ENCODE data around the gene GTF2F1. TPM values are rescaled to one million over a fixed set of nuclear protein-coding genes. Genes with fewer than 3 reads are reported as not detected.

The GTF2F1 gene
- total RNA-seq, 2 donors from 2014 or later = 32.5 to 35.4 TPM

GRCh38 chr19:6421075-6422014 lies 28.4 kb upstream of the GTF2F1 start:
- intact Hi-C loops (cut with DNase I) = loop anchor here in 1 of 2 donors (5.0 kb wide), 1 partner anchor 399 kb away; no protein-coding TSS in a partner anchor

GRCh38 chr19:6418562-6418932 lies 25.6 kb upstream of the GTF2F1 start:
- DNase-seq (ENCODE audit: low spot score) = no peak
- intact Hi-C loops (cut with DNase I) = loop anchor here (10.0 kb wide), 2 partner anchors 134 to 194 kb away; no protein-coding TSS in a partner anchor

More at GRCh38 chr19:6421075-6422014, 28.4 kb upstream of the GTF2F1 start:
- DNase-seq (ENCODE audit: low spot score) = no peak

GRCh38 chr19:6417713-6418561 lies 25.0 kb upstream of the GTF2F1 start:
- DNase-seq (ENCODE audit: low spot score) = no peak
- intact Hi-C loops (cut with DNase I) = loop anchor here (10.0 kb wide), 2 partner anchors 133 to 193 kb away; no protein-coding TSS in a partner anchor

- DNase-seq (ENCODE audit: low spot score) = no peak
- intact Hi-C loops (cut with DNase I) = loop anchor here (10.0 kb wide), 2 partner anchors 132 to 192 kb away; no protein-coding TSS in a partner anchor
Observed at GRCh38 chr19:6416658-6417405, 23.9 kb upstream of the GTF2F1 start.

GRCh38 chr19:6415591-6416190 lies 22.7 kb upstream of the GTF2F1 start:
- intact Hi-C loops (cut with DNase I) = loop anchor here (10.0 kb wide), 2 partner anchors 131 to 191 kb away; no protein-coding TSS in a partner anchor
- no peak for DNase-seq (ENCODE audit: low spot score)

- DNase-seq (ENCODE audit: low spot score) = no peak
- intact Hi-C loops (cut with DNase I) = loop anchor here (10.0 kb wide), 2 partner anchors 130 to 190 kb away; no protein-coding TSS in a partner anchor
Observed at GRCh38 chr19:6414793-6415590, 22.0 kb upstream of the GTF2F1 start.

GRCh38 chr19:6413721-6414643 lies 21.0 kb upstream of the GTF2F1 start:
- no peak for DNase-seq (ENCODE audit: low spot score)
- intact Hi-C loops (cut with DNase I) = loop anchor here (10.0 kb wide), 2 partner anchors 129 to 189 kb away; no protein-coding TSS in a partner anchor

GRCh38 chr19:6413291-6413690 lies 20.3 kb upstream of the GTF2F1 start:
- DNase-seq (ENCODE audit: low spot score) = no peak
- intact Hi-C loops (cut with DNase I) = loop anchor here (10.0 kb wide), 2 partner anchors 128 to 188 kb away; no protein-coding TSS in a partner anchor

- intact Hi-C loops (cut with DNase I) = loop anchor here (10.0 kb wide), 2 partner anchors 128 to 188 kb away; no protein-coding TSS in a partner anchor
- no peak for DNase-seq (ENCODE audit: low spot score)
Observed at GRCh38 chr19:6412447-6413091, 19.6 kb upstream of the GTF2F1 start.

GRCh38 chr19:6412061-6412446 lies 19.1 kb upstream of the GTF2F1 start:
- intact Hi-C loops (cut with DNase I) = loop anchor here (10.0 kb wide), 2 partner anchors 127 to 187 kb away; no protein-coding TSS in a partner anchor
- no peak for DNase-seq (ENCODE audit: low spot score)

- no peak for DNase-seq (ENCODE audit: low spot score)
Observed at GRCh38 chr19:6409346-6409745, 16.4 kb upstream of the GTF2F1 start.

GRCh38 chr19:6406401-6406800 lies 13.4 kb upstream of the GTF2F1 start:
- intact Hi-C loops (cut with DNase I) = no loop called here
- DNase-seq (ENCODE audit: low spot score) = no peak

More at GRCh38 chr19:6409346-6409745, 16.4 kb upstream of the GTF2F1 start:
- intact Hi-C loops (cut with DNase I) = no loop called here

- intact Hi-C loops (cut with DNase I) = no loop called here
- DNase-seq (ENCODE audit: low spot score) = no peak
Observed at GRCh38 chr19:6402837-6403608, 10.1 kb upstream of the GTF2F1 start.

- no peak for DNase-seq (ENCODE audit: low spot score)
- intact Hi-C loops (cut with DNase I) = no loop called here
Observed at GRCh38 chr19:6402058-6402457, 9.1 kb upstream of the GTF2F1 start.

Measured in posterior vena cava (tissue), 2 donors.